HepG2 (cell line): ENCODE measurements around the gene RAB3D. TPM values are rescaled to one million over a fixed set of nuclear protein-coding genes. Genes with fewer than 3 reads are reported as not detected.

Source experiments
- ATAC-seq: fragments of 200-7000 bp; cut with Tn5 transposase; 3 replicates; pipeline ENCODE4 v1.9.1; 2020; ENCODE audit warnings: mild to moderate bottlenecking, moderate library complexity
- BruUV-seq: library from RNA; stranded (reverse); fragments of 400-500 nt; replicated peaks from 2 replicates; lab custom pipeline; 2021; lab: Mats Ljungman, UMichigan
- CTCF ChIA-PET: fragments of 300-600 bp; formaldehyde crosslinking; extraction: SDS; loops from one replicate; lab custom pipeline; 2021; ENCODE audit warnings: low total read pairs, inconsistent platforms, low intra/inter-chr PET ratio; lab: Yijun Ruan, JAX
- POLR2A ChIA-PET: fragments of 350-600 bp; sonication (Branson Sonifier 250); formaldehyde crosslinking; loops from one replicate; lab custom pipeline; 2020; ENCODE audit warnings: antibody characterized with exemption, inconsistent platforms; lab: Yijun Ruan, JAX
- DNase-seq: peaks from one replicate; pipeline ENCODE4 v3.0.0-alpha.2; 2015; ENCODE audit warnings: low spot score
- FAIRE-seq: peaks from 3 replicates; lab custom pipeline; 2011; peaks lifted over from hg19 to GRCh38; lab: Jason Lieb, UNC
- H2AFZ ChIP-seq: one replicate; pipeline ENCODE4 v1.6.1; 2011; ENCODE audit warnings: low read length, inconsistent platforms
- H3K27ac ChIP-seq: fragments of 300-600 bp; 3 replicates; pipeline ENCODE4 v1.8.0; 2011; ENCODE audit warnings: mixed run types, mild to moderate bottlenecking, mixed read lengths, low read length, inconsistent platforms; ENCODE audit not compliant: insufficient read depth; ENCODE audit errors: extremely low read length
- H3K27me3 ChIP-seq, 2 experiments: fragments of 200-600 bp in 1 of 2; 2 replicates in 1 of 2; 3 replicates in 1 of 2; pipeline versions ENCODE4 v1.6.0 to v1.8.0; 2011; ENCODE audit warnings: low read length in 2 of 2, mild to moderate bottlenecking in 2 of 2, moderate library complexity in 2 of 2, inconsistent platforms in 1 of 2; ENCODE audit not compliant: insufficient read depth in 2 of 2, control insufficient read depth in 1 of 2
- H3K36me3 ChIP-seq, 2 experiments: fragments of 200-600 bp in 1 of 2; replicated peaks in 1 of 2; 2 replicates in 1 of 2; 3 replicates in 1 of 2; pipeline versions ENCODE4 v1.5.1 to v1.8.0; 2011; ENCODE audit warnings: low read length in 2 of 2, inconsistent platforms in 1 of 2; ENCODE audit not compliant: insufficient read depth in 2 of 2, control insufficient read depth in 1 of 2
- H3K4me1 ChIP-seq: 2 replicates; pipeline ENCODE4 v1.5.1; 2012; ENCODE audit warnings: low read length, inconsistent platforms; ENCODE audit not compliant: insufficient read depth
- H3K4me2 ChIP-seq: 2 replicates; pipeline ENCODE4 v1.6.0; 2011; ENCODE audit warnings: low read depth, low read length, inconsistent platforms
- H3K4me3 ChIP-seq, 3 experiments: fragments of 200-600 bp in 1 of 3; sonication (generic), shearing (Covaris generic) in 1 of 3; replicated peaks in 1 of 3; 2 replicates each; pipeline ENCODE4 v1.5.1; 2011 to 2016; ENCODE audit warnings: low read length in 3 of 3, inconsistent platforms in 2 of 3, low read depth in 2 of 3, mild to moderate bottlenecking in 2 of 3, control low read depth in 1 of 3, mixed read lengths in 1 of 3; ENCODE audit not compliant: insufficient read depth in 1 of 3
- H3K79me2 ChIP-seq: one replicate; pipeline ENCODE4 v1.6.1; 2011; ENCODE audit warnings: low read length, inconsistent platforms; ENCODE audit not compliant: insufficient read depth
- H3K9ac ChIP-seq: 2 replicates; pipeline ENCODE4 v1.6.0; 2011; ENCODE audit warnings: mild to moderate bottlenecking, low read depth, low read length, inconsistent platforms; ENCODE audit not compliant: insufficient read depth
- H3K9me3 ChIP-seq: 2 replicates; pipeline ENCODE4 v1.5.1; 2012; ENCODE audit warnings: mild to moderate bottlenecking, low read length
- H4K20me1 ChIP-seq: 2 replicates; pipeline ENCODE4 v1.6.0; 2011; ENCODE audit warnings: inconsistent platforms, mild to moderate bottlenecking, low read length, moderate library complexity; ENCODE audit not compliant: insufficient read depth
- CTCF ChIP-seq: sonication (generic); formaldehyde crosslinking; IDR thresholded peaks from 2 replicates; pipeline ENCODE4 v1.5.0; 2020; ENCODE audit warnings: mild to moderate bottlenecking, missing genetic modification reagents, moderate library complexity
- HNRNPUL1 ChIP-seq: fragments of 200-400 bp; formaldehyde crosslinking; IDR thresholded peaks from 2 replicates; pipeline ENCODE4 v1.6.1; 2017; ENCODE audit warnings: low read depth, mild to moderate bottlenecking, low read length, moderate library complexity
- TOPORS ChIP-seq: sonication (generic); formaldehyde crosslinking; IDR thresholded peaks from 2 replicates; pipeline ENCODE4 v1.8.0; 2023; ENCODE audit warnings: mild to moderate bottlenecking, missing genetic modification reagents
- ZNF770 ChIP-seq: sonication (generic); formaldehyde crosslinking; IDR thresholded peaks from 2 replicates; pipeline ENCODE4 v1.5.0; 2020; ENCODE audit warnings: mild to moderate bottlenecking, missing genetic modification reagents
- ZZZ3 ChIP-seq: sonication (generic); formaldehyde crosslinking; IDR thresholded peaks from 2 replicates; pipeline ENCODE4 v1.4.0; 2020; ENCODE audit warnings: missing genetic modification reagents, mild to moderate bottlenecking, borderline replicate concordance
- WGBS: methylation state at CpG from one replicate; pipeline ENCODE4 v1.1.6; 2017; ENCODE audit warnings: low lambda C conversion rate; 5-methylcytosine and 5-hydroxymethylcytosine counted together
- in situ Hi-C: cut with HindIII; loops from 2 replicates; pipeline ENCODE4 v1.10.0; 2017; ENCODE audit warnings: low pct_unique_long_range_greater_than_20kb; ENCODE audit not compliant: extremely low pct_ligation_motif_present
- intact Hi-C: fragments of 100-400 bp; cut with micrococcal nuclease; formaldehyde crosslinking; loops from one replicate; pipeline ENCODE4 v1.10.0; 2022; ENCODE audit not compliant: unreplicated experiment
- polyA plus RNA-seq, 8 experiments: library from polyadenylated mRNA; depleted of rRNA in 3 of 8; stranded (reverse) in 7 of 8; unstranded in 1 of 8; fragments of >200 nt; fragmentation: Illumina TruSeq in 4 of 8; extraction: Trizol in 4 of 8; gene quantifications; 2 replicates each; pipeline versions ENCODE4 v1.2.1 to v1.2.3, GENCODE V29; 2011 to 2016; ENCODE audit warnings: low read depth in 4 of 8, missing spikeins in 1 of 8, mixed read lengths in 1 of 8; ENCODE audit not compliant: insufficient read depth in 1 of 8
- total RNA-seq, 5 experiments: library from RNA; depleted of rRNA; stranded (reverse); fragments of >200 nt; fragmentation: Illumina TruSeq; extraction: Trizol; gene quantifications; 2 replicates each; pipeline ENCODE4 v1.2.3, GENCODE V29; 2016; ENCODE audit warnings: low read depth in 1 of 5

RAB3D gene
- total and polyA plus RNA-seq, 2 of the 13 experiments (the other 11 are each of a cell fraction or from before 2014, with no cell fraction given) = 2.0 to 16.1 TPM

- ChIA-PET CTCF (no interaction called here), POLR2A (no interaction called here)
- H3K9me3 ChIP-seq = no peaks in the 10 kb centered on the region
- no peaks in the 10 kb centered on the region for H3K79me2 ChIP-seq
- no peaks in the 10 kb centered on the region for H4K20me1 ChIP-seq
- FAIRE-seq = no peak
- no peak for ATAC-seq
- DNase-seq = no peak
- no peaks in the 10 kb centered on the region for H3K36me3 ChIP-seq
- no peak overlapping the region for H3K4me2 ChIP-seq
- peaks cover 27% of the 10 kb centered on the region for H3K4me1 ChIP-seq
- in situ Hi-C loops = loop anchor here (10.0 kb wide), 1 partner anchor 168 kb away; no protein-coding TSS in a partner anchor
- H3K9ac ChIP-seq = no peak overlapping the region
- no TSS peak for BruUV-seq
- intact Hi-C loops = no loop called here
- no peak overlapping the region for H3K4me3 ChIP-seq
- TF ChIP-seq HNRNPUL1 (no peak), ZNF770 (CRISPR knock-in tag) (no peak), ZZZ3 (CRISPR knock-in tag) (no peak), TOPORS (no peak), CTCF (peak; percentile 27; the same call in 1 of the 2 replicates)
- no peak overlapping the region for H3K27ac ChIP-seq
- H3K27me3 ChIP-seq = no peaks in the 10 kb centered on the region; a peak in 1 of 5 replicates
- WGBS = 60% methylated on average over 6 of the region's 6 CpGs
- no peak overlapping the region for H2AFZ ChIP-seq
Observed at GRCh38 chr19:11286312-11286974, 53.0 kb downstream of the RAB3D start.
